A549 (cell line): Measurements from ENCODE around the gene ABCA2. TPM values are rescaled to one million over a fixed set of nuclear protein-coding genes. Genes with fewer than 3 reads are reported as not detected.

Experiments used
- ATAC-seq, 2 experiments: fragments of 200-7000 bp in 1 of 2; fragments of >200 bp in 1 of 2; cut with Nextera tagmentation in 1 of 2; cut with Tn5 transposase in 1 of 2; 3 replicates each; pipeline versions ENCODE4 v1.8.0 to v1.9.1; 2018 to 2020; ENCODE audit warnings: mild to moderate bottlenecking in 1 of 2, moderate library complexity in 1 of 2
- CTCF ChIA-PET: fragments of 300-600 bp; sonication (Branson Sonifier 250); formaldehyde crosslinking; extraction: SDS; loops from one replicate; lab custom pipeline; 2021; ENCODE audit warnings: antibody characterized with exemption, inconsistent platforms; lab: Yijun Ruan, JAX
- POLR2A ChIA-PET: fragments of 350-600 bp; formaldehyde crosslinking; extraction: SDS; loops from one replicate; lab custom pipeline; 2021; ENCODE audit warnings: antibody characterized with exemption, inconsistent platforms; lab: Yijun Ruan, JAX
- DNase-seq, 2 experiments: peaks; one replicate each; pipeline versions ENCODE4 v3.0.0 to v3.0.0-alpha.2; 2011 to 2016; ENCODE audit warnings: low read depth in 1 of 2, low spot score in 1 of 2
- FAIRE-seq: peaks from 2 replicates; lab custom pipeline; 2011; peaks lifted over from hg19 to GRCh38; lab: Jason Lieb, UNC
- H3K27ac ChIP-seq, 2 experiments: fragments of >200 bp; sonication (Bioruptor Twin); formaldehyde crosslinking; 3 replicates each; pipeline ENCODE4 v1.5.1; 2016 to 2017
- H3K4me1 ChIP-seq: fragments of >200 bp; sonication (Bioruptor Twin); formaldehyde crosslinking; 3 replicates; pipeline ENCODE4 v1.6.1; 2016
- H3K4me2 ChIP-seq: fragments of >200 bp; sonication (Bioruptor Twin); formaldehyde crosslinking; 3 replicates; pipeline ENCODE4 v1.6.1; 2016
- H3K4me3 ChIP-seq: fragments of >200 bp; sonication (Bioruptor Twin); formaldehyde crosslinking; 3 replicates; pipeline ENCODE4 v1.5.1; 2016
- H3K9me3 ChIP-seq: fragments of >200 bp; sonication (Bioruptor Twin); formaldehyde crosslinking; 3 replicates; pipeline ENCODE4 v1.6.1; 2016
- BHLHE40 ChIP-seq: IDR thresholded peaks from 2 replicates; pipeline ENCODE4 v1.6.1; 2012; ENCODE audit warnings: low read depth, low read length, inconsistent platforms
- CBX2 ChIP-seq: fragments of 200-600 bp; sonication (generic); IDR thresholded peaks from 2 replicates; pipeline ENCODE4 v1.6.1; 2016; ENCODE audit warnings: low read depth, mild to moderate bottlenecking, borderline replicate concordance
- CHD2 ChIP-seq: fragments of 150-350 bp; IDR thresholded peaks from 2 replicates; pipeline ENCODE4 v1.6.1; 2014; ENCODE audit warnings: low read length; ENCODE audit not compliant: partially characterized antibody
- EHMT2 ChIP-seq: fragments of 200-600 bp; sonication (generic); IDR thresholded peaks from 2 replicates; pipeline ENCODE4 v1.6.1; 2016; ENCODE audit warnings: antibody characterized with exemption, low read depth, mild to moderate bottlenecking, moderate library complexity
- FOSL2 ChIP-seq, 2 experiments: fragments of 450-650 bp in 1 of 2; fragments of >200 bp in 1 of 2; sonication (Bioruptor Twin) in 1 of 2; formaldehyde crosslinking; IDR thresholded peaks; 2 replicates each; pipeline versions ENCODE4 v1.5.0 to v1.6.1; 2016 to 2020; ENCODE audit warnings: mild to moderate bottlenecking in 1 of 2, moderate library complexity in 1 of 2
- FOXS1 ChIP-seq: fragments of 250-450 bp; sonication (Bioruptor Pico); IDR thresholded peaks from 2 replicates; pipeline ENCODE4 v1.5.0; 2020; ENCODE audit warnings: mild to moderate bottlenecking, moderate library complexity
- HDAC2 ChIP-seq: fragments of 200-600 bp; sonication (generic); IDR thresholded peaks from 2 replicates; pipeline ENCODE4 v1.6.1; 2016
- HOXA7 ChIP-seq: fragments of 250-450 bp; sonication (Bioruptor Pico); IDR thresholded peaks from 2 replicates; pipeline ENCODE4 v1.5.0; 2020; ENCODE audit warnings: mild to moderate bottlenecking, moderate library complexity
- HOXB13 ChIP-seq: fragments of 250-450 bp; sonication (Bioruptor Pico); IDR thresholded peaks from 2 replicates; pipeline ENCODE4 v1.5.0; 2020; ENCODE audit warnings: low read depth, mild to moderate bottlenecking, moderate library complexity
- HOXB5 ChIP-seq: fragments of 250-450 bp; sonication (Bioruptor Pico); IDR thresholded peaks from 2 replicates; pipeline ENCODE4 v1.5.0; 2020; ENCODE audit warnings: mild to moderate bottlenecking, moderate library complexity
- KDM1A ChIP-seq: fragments of 200-600 bp; sonication (generic); IDR thresholded peaks from 2 replicates; pipeline ENCODE4 v1.6.1; 2016; ENCODE audit warnings: low read depth, mild to moderate bottlenecking
- KDM5A ChIP-seq: fragments of 200-600 bp; sonication (generic); IDR thresholded peaks from 2 replicates; pipeline ENCODE4 v1.6.1; 2016; ENCODE audit warnings: antibody characterized with exemption, mild to moderate bottlenecking
- MAZ ChIP-seq: fragments of 150-350 bp; IDR thresholded peaks from 2 replicates; pipeline ENCODE4 v1.6.1; 2014; ENCODE audit warnings: antibody characterized with exemption, low read depth, low read length, borderline replicate concordance
- NR3C1 ChIP-seq: fragments of >200 bp; sonication (Bioruptor Twin); formaldehyde crosslinking; IDR thresholded peaks from 3 replicates; pipeline ENCODE4 v1.6.1; 2017
- POLR2AphosphoS2 ChIP-seq: conservative IDR thresholded peaks from 2 replicates; pipeline ENCODE4 v1.6.1; 2012; ENCODE audit warnings: low read length, improper control_type of control experiment, inconsistent platforms
- RARB ChIP-seq: fragments of 250-450 bp; sonication (Bioruptor Pico); IDR thresholded peaks from 2 replicates; pipeline ENCODE4 v1.8.0; 2021; ENCODE audit warnings: mild to moderate bottlenecking, moderate library complexity
- RCOR1 ChIP-seq: fragments of 150-350 bp; IDR thresholded peaks from 2 replicates; pipeline ENCODE4 v1.6.1; 2014; ENCODE audit warnings: antibody characterized with exemption, low read length, low read depth
- SMC3 ChIP-seq: fragments of >200 bp; sonication (Bioruptor Twin); formaldehyde crosslinking; IDR thresholded peaks from 3 replicates; pipeline ENCODE4 v1.6.1; 2018; ENCODE audit warnings: inconsistent platforms
- TFCP2L1 ChIP-seq: fragments of 250-450 bp; sonication (Bioruptor Pico); IDR thresholded peaks from 2 replicates; pipeline ENCODE4 v1.5.0; 2021; ENCODE audit warnings: mild to moderate bottlenecking
- TP53 ChIP-seq: fragments of 250-450 bp; sonication (Bioruptor Pico); IDR thresholded peaks from 2 replicates; pipeline ENCODE4 v1.5.0; 2021; ENCODE audit warnings: mild to moderate bottlenecking, moderate library complexity
- ZNF302 ChIP-seq: fragments of 250-450 bp; sonication (Bioruptor Pico); IDR thresholded peaks from 2 replicates; pipeline ENCODE4 v1.9.0; 2021; ENCODE audit warnings: inconsistent platforms, mild to moderate bottlenecking, moderate library complexity
- WGBS: methylation state at CpG from one replicate; pipeline ENCODE4 v1.1.6; 2017; ENCODE audit errors: missing lambda C conversion rate; 5-methylcytosine and 5-hydroxymethylcytosine counted together
- polyA plus RNA-seq, 4 experiments: library from polyadenylated mRNA; depleted of rRNA in 3 of 4; stranded (reverse); fragments of >200 nt; fragmentation: RNase III in 1 of 4; extraction: RNeasy Plus Mini Kit Qiagen cat#74134 plus additional on column Dnase treatment in 1 of 4; gene quantifications; 2 replicates in 3 of 4; 3 replicates in 1 of 4; pipeline ENCODE4 v1.2.3, GENCODE V29; 2011 to 2017
- TF ChIP-seq, protein P1 (sequence below): fragments of 250-450 bp; sonication (Bioruptor Pico); IDR thresholded peaks from 2 replicates; pipeline ENCODE4 v1.5.0; 2021; ENCODE audit warnings: mild to moderate bottlenecking, moderate library complexity, borderline replicate concordance
- TF ChIP-seq, protein P2 (sequence below): fragments of >200 bp; sonication (Bioruptor Twin); formaldehyde crosslinking; IDR thresholded peaks from 2 replicates; pipeline ENCODE4 v1.6.1; 2016
- TF ChIP-seq, protein P3 (sequence below): fragments of 450-650 bp; IDR thresholded peaks from 2 replicates; pipeline ENCODE4 v1.6.1; 2014; ENCODE audit warnings: antibody characterized with exemption
- TF ChIP-seq, protein P4 (sequence below): IDR thresholded peaks from 2 replicates; pipeline ENCODE4 v1.6.1; 2012
- TF ChIP-seq, protein P5 (sequence below): fragments of 200-600 bp; sonication (generic); IDR thresholded peaks from 2 replicates; pipeline ENCODE4 v1.6.1; 2016; ENCODE audit warnings: antibody characterized with exemption, mild to moderate bottlenecking, moderate library complexity

Gene ABCA2
- polyA plus RNA-seq, 2 of the 4 experiments (the other 2 are of a cell fraction), result 8.3 to 24.7 TPM

DNA sequence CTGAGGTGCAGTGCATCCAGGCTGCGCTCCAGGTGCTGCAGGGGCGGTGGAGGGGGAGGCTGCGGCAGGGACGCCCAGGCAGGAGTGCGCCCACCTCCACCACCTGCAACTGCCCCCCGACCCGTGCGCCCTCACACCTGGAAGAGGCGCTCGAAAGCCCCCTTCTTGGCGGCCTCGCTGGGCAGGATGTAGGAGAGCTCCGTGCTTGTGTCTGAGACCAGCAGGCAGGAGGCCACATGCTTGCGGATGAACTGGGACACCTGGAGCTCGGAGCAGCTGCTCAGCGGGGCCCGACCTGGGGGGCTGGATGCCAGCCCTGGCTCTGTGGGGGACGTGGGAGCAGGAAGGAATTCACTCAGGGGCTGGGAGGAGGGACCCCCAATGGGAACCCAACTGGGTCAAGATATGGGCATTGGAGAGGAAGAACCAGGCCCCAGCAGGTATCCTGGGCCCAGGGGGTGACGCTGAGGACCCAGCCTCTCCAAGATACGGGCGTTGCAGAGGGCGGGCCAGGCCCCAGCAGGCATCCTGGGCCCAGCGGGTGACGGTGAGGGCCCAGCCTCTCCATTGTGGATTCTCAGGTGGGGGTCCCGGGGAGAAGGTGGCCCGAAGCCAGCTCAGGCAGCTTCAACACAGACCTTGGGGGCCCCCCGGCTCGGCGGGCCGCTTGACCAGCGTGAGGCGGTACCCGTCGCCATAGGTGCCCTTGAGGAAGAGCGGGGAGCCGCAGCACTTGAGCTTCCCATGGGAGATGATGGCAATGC, 13.1 kb downstream of the ABCA2 start:
- TF ChIP-seq FOSL2 (IDR thresholded peaks at IDR 0.05) (no peak), FOSL2 (CRISPR knock-in tag; IDR thresholded peaks at IDR 0.05) (no peak), FOXS1 (CRISPR knock-in tag) (no peak), MAZ (no peak), RARB (no peak), BHLHE40 (no peak), HDAC2 (no peak), POLR2AphosphoS2 (no peak), ZNF302 (CRISPR knock-in tag) (no peak), TP53 (CRISPR knock-in tag) (no peak)
- TF ChIP-seq, protein P1, sequence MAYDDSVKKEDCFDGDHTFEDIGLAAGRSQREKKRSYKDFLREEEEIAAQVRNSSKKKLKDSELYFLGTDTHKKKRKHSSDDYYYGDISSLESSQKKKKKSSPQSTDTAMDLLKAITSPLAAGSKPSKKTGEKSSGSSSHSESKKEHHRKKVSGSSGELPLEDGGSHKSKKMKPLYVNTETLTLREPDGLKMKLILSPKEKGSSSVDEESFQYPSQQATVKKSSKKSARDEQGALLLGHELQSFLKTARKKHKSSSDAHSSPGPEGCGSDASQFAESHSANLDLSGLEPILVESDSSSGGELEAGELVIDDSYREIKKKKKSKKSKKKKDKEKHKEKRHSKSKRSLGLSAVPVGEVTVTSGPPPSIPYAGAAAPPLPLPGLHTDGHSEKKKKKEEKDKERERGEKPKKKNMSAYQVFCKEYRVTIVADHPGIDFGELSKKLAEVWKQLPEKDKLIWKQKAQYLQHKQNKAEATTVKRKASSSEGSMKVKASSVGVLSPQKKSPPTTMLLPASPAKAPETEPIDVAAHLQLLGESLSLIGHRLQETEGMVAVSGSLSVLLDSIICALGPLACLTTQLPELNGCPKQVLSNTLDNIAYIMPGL (CRISPR knock-in tag), result no peak
- TF ChIP-seq, protein P2, sequence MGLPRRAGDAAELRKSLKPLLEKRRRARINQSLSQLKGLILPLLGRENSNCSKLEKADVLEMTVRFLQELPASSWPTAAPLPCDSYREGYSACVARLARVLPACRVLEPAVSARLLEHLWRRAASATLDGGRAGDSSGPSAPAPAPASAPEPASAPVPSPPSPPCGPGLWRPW, result no peak
- Histone ChIP-seq H3K9me3 (no peaks in the 10 kb centered on the region), H3K4me2 (no peak overlapping the region), H3K4me3 (no peak overlapping the region), H3K27ac (no peak overlapping the region), H3K4me1 (no peaks in the 10 kb centered on the region)
- FAIRE-seq, result no peak
- no peak for ATAC-seq
- ChIA-PET POLR2A (interaction anchor here (1.0 kb wide), 1 partner anchor 23 kb away, joined by 3 read pairs; the partner anchor contains the start of gene PAXX), CTCF (interaction anchor here (0.9 to 7.6 kb wide), 6 partner anchors 12 to 52 kb away, joined by 3 to 62 read pairs (median 6); partner anchors contain the start of genes ABCA2, FUT7 and LCNL1)
- no peak for DNase-seq
- 97% methylated on average over 28 of the region's 36 CpGs for WGBS

DNA sequence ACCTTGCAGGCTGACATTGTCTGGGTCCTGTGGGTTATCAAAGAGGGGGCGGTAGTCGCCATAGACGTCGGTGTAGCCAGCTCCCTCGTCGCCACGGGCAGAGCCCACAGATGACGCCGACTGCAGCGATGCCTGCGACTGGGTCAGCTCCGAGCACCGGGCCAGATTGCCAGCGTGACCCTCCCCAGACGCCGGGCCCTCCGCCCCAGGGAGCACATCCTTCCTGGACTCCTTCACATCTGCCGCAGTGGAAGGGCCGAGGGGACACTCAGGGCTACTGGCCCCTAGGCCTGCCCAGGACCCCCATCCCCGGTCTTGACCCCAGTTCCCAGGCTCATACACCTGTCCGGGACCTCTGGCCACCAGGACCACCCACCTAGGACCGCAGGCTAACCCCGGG, 13.9 kb downstream of the ABCA2 start:
- Histone ChIP-seq H3K9me3 (no peaks in the 10 kb centered on the region), H3K27ac (no peak overlapping the region)
- ATAC-seq, result no peak
- CTCF ChIA-PET, result interaction anchor here (0.7 to 3.3 kb wide), 5 partner anchors 11 to 66 kb away, joined by 3 to 13 read pairs (median 8); no protein-coding TSS in a partner anchor
- no peak for FAIRE-seq
- no peak for TF ChIP-seq EHMT2
- no peak for TF ChIP-seq HDAC2
- no peak for TF ChIP-seq KDM5A
- TF ChIP-seq HOXB5 (CRISPR knock-in tag), result no peak
- TF ChIP-seq, protein P3, sequence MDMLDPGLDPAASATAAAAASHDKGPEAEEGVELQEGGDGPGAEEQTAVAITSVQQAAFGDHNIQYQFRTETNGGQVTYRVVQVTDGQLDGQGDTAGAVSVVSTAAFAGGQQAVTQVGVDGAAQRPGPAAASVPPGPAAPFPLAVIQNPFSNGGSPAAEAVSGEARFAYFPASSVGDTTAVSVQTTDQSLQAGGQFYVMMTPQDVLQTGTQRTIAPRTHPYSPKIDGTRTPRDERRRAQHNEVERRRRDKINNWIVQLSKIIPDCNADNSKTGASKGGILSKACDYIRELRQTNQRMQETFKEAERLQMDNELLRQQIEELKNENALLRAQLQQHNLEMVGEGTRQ, result no peak
- TF ChIP-seq KDM1A, result no peak
- TF ChIP-seq TP53 (CRISPR knock-in tag), result no peak
- TF ChIP-seq, protein P1 (CRISPR knock-in tag), result no peak
- no peak for TF ChIP-seq RCOR1
- no peak for TF ChIP-seq HOXA7 (CRISPR knock-in tag)
- TF ChIP-seq SMC3, result no peak
- no peak for TF ChIP-seq CBX2
- TF ChIP-seq TFCP2L1, result no peak
- TF ChIP-seq, protein P4, sequence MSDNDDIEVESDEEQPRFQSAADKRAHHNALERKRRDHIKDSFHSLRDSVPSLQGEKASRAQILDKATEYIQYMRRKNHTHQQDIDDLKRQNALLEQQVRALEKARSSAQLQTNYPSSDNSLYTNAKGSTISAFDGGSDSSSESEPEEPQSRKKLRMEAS, result no peak
- TF ChIP-seq BHLHE40, result no peak
- no peak for TF ChIP-seq HOXB13 (CRISPR knock-in tag)
- TF ChIP-seq, protein P5, sequence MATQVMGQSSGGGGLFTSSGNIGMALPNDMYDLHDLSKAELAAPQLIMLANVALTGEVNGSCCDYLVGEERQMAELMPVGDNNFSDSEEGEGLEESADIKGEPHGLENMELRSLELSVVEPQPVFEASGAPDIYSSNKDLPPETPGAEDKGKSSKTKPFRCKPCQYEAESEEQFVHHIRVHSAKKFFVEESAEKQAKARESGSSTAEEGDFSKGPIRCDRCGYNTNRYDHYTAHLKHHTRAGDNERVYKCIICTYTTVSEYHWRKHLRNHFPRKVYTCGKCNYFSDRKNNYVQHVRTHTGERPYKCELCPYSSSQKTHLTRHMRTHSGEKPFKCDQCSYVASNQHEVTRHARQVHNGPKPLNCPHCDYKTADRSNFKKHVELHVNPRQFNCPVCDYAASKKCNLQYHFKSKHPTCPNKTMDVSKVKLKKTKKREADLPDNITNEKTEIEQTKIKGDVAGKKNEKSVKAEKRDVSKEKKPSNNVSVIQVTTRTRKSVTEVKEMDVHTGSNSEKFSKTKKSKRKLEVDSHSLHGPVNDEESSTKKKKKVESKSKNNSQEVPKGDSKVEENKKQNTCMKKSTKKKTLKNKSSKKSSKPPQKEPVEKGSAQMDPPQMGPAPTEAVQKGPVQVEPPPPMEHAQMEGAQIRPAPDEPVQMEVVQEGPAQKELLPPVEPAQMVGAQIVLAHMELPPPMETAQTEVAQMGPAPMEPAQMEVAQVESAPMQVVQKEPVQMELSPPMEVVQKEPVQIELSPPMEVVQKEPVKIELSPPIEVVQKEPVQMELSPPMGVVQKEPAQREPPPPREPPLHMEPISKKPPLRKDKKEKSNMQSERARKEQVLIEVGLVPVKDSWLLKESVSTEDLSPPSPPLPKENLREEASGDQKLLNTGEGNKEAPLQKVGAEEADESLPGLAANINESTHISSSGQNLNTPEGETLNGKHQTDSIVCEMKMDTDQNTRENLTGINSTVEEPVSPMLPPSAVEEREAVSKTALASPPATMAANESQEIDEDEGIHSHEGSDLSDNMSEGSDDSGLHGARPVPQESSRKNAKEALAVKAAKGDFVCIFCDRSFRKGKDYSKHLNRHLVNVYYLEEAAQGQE, result no peak
- TF ChIP-seq NR3C1, result no peak
- no peak for TF ChIP-seq CHD2
- TF ChIP-seq, all 56 proteins: peak for 0
- Histone ChIP-seq H3K4me2 (no peak overlapping the region), H3K4me1 (no peaks in the 10 kb centered on the region), H3K4me3 (no peak overlapping the region)
- DNase-seq, result no peak
- 88% methylated on average over 13 of the region's 23 CpGs for WGBS
- POLR2A ChIA-PET, result no interaction called here
